AG20443 (cell line): ENCODE results near the gene KIAA1671.

Experiments
- DNase-seq: peaks from one replicate; pipeline ENCODE4 v3.0.0; 2012; ENCODE audit warnings: low spot score, mixed read lengths

KIAA1671 gene

GRCh38 chr22:25114369-25115362 is 162.2 kb downstream of the KIAA1671 start:
- DNase-seq: no peak

- DNase-seq: no peak
Observed at GRCh38 chr22:25119609-25120008, 167.1 kb downstream of the KIAA1671 start.

- DNase-seq: no peak
Observed at GRCh38 chr22:25120093-25120561, 167.6 kb downstream of the KIAA1671 start.

GRCh38 chr22:25120761-25121212 is 168.3 kb downstream of the KIAA1671 start:
- no peak for DNase-seq

GRCh38 chr22:25122136-25122764 is 169.7 kb downstream of the KIAA1671 start:
- DNase-seq: no peak

- no peak for DNase-seq
Observed at GRCh38 chr22:25123677-25124076, 171.2 kb downstream of the KIAA1671 start.

- DNase-seq: no peak
Observed at GRCh38 chr22:25125693-25126357, 173.3 kb downstream of the KIAA1671 start.

- DNase-seq: no peak
Observed at GRCh38 chr22:25126510-25126909, 174.0 kb downstream of the KIAA1671 start.

- DNase-seq: no peak
Observed at GRCh38 chr22:25127318-25127717, 174.8 kb downstream of the KIAA1671 start.

GRCh38 chr22:25130462-25130861 is 177.9 kb downstream of the KIAA1671 start:
- DNase-seq: no peak

- no peak for DNase-seq
Observed at GRCh38 chr22:25131198-25131887, 178.8 kb downstream of the KIAA1671 start.

- DNase-seq: no peak
Observed at GRCh38 chr22:25134028-25134427, 181.5 kb downstream of the KIAA1671 start.

- DNase-seq: no peak
Observed at GRCh38 chr22:25134451-25134850, 181.9 kb downstream of the KIAA1671 start.

GRCh38 chr22:25136953-25137576 is 184.5 kb downstream of the KIAA1671 start:
- no peak for DNase-seq

GRCh38 chr22:25137577-25138525 is 185.3 kb downstream of the KIAA1671 start:
- DNase-seq: no peak

GRCh38 chr22:25139062-25139461 is 186.5 kb downstream of the KIAA1671 start:
- no peak for DNase-seq

- no peak for DNase-seq
Observed at GRCh38 chr22:25142102-25142501, 189.6 kb downstream of the KIAA1671 start.

- no peak for DNase-seq
Observed at GRCh38 chr22:25143156-25144076, 190.9 kb downstream of the KIAA1671 start.

GRCh38 chr22:25144522-25144921 is 192.0 kb downstream of the KIAA1671 start:
- DNase-seq: no peak
